ENCODE results near the gene PTGDR2.
A peak's percentile ranks its signal among the peaks of the same experiment; 100 is the strongest.

PTGDR2 gene

DNA sequence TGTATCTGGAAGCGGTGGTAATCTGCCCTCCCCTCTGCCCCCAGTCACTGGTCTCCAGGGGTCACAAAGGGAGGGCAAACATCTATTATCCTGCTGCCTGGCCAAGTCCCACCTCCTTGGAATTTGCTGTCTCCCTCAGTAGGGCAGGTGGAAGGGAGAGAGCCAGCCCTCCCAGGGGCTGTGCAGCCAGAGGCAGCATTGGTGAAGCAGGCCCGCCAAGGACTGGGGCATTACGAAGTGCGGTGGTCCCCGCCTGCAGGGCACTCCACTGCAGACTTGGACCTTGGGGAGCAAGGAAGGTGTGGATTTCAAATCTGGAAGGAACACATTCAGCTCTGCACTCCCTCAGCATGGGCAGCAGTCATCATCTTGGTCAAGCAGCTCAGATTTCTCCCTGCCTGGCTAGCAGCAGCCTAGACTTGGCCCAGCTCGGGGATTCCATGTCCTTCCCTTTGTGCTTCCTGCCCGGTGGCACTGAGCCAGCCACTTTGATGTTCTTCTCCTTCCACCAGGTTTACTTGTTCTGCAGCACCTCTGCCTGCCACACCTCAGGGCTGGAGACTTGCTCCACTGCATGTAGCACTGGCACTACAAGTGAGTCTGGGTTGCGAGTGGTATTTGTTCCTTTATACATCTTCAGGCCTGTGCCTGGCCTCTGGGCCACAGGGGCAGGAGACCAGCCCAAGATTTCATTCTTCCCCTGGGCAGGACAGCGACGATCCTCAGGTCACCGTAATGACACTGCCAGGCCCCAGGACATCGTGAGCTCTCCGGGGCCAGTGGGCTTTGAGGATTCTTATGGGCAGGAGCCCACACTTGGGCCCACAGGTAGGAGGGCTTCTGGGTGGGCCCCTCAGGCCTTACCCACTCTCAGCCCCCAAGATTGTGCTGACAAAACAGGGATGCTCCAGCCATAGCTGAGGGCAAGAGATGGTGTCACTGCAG is 18.9 kb upstream of the PTGDR2 start:
- no peak overlapping the region for H3K4me3 ChIP-seq (ENCODE audit: low read depth, low read length)
- DNase-seq (ENCODE audit: low read depth, low spot score), result no peak
- in situ Hi-C loops (cut with HindIII; ENCODE audit: low sequenced_read_pairs), result no loop called here
- TF ChIP-seq, protein P1, sequence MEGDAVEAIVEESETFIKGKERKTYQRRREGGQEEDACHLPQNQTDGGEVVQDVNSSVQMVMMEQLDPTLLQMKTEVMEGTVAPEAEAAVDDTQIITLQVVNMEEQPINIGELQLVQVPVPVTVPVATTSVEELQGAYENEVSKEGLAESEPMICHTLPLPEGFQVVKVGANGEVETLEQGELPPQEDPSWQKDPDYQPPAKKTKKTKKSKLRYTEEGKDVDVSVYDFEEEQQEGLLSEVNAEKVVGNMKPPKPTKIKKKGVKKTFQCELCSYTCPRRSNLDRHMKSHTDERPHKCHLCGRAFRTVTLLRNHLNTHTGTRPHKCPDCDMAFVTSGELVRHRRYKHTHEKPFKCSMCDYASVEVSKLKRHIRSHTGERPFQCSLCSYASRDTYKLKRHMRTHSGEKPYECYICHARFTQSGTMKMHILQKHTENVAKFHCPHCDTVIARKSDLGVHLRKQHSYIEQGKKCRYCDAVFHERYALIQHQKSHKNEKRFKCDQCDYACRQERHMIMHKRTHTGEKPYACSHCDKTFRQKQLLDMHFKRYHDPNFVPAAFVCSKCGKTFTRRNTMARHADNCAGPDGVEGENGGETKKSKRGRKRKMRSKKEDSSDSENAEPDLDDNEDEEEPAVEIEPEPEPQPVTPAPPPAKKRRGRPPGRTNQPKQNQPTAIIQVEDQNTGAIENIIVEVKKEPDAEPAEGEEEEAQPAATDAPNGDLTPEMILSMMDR (IDR thresholded peaks at IDR 0.05; ENCODE audit: low read depth, low read length), result no peak

DNA sequence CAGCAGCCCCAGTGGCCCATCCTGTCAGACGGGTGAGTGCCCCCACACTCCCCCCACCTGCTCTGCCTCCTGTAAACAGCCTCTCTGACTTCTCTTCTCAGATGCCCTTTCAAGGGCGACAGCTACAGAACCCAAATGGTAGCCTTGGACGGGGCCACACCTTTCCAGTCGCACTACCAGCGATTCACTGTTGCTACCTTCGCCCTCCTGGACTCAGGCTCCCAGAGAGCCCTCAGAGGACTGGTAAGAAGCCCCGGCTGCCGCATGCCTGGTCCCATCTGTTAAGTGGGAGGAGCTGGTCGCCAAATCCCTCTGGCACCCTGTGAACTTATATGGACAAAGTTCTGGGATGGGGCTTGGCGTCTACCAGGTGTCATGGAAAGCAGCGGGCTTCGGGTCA is 17.8 kb upstream of the PTGDR2 start:
- TF ChIP-seq, protein P1 (IDR thresholded peaks at IDR 0.05; ENCODE audit: low read depth, low read length), result no peak
- in situ Hi-C loops (cut with HindIII; ENCODE audit: low sequenced_read_pairs), result no loop called here
- no peak for DNase-seq (ENCODE audit: low read depth, low spot score)
- H3K4me3 ChIP-seq (ENCODE audit: low read depth, low read length), result no peak overlapping the region

DNA sequence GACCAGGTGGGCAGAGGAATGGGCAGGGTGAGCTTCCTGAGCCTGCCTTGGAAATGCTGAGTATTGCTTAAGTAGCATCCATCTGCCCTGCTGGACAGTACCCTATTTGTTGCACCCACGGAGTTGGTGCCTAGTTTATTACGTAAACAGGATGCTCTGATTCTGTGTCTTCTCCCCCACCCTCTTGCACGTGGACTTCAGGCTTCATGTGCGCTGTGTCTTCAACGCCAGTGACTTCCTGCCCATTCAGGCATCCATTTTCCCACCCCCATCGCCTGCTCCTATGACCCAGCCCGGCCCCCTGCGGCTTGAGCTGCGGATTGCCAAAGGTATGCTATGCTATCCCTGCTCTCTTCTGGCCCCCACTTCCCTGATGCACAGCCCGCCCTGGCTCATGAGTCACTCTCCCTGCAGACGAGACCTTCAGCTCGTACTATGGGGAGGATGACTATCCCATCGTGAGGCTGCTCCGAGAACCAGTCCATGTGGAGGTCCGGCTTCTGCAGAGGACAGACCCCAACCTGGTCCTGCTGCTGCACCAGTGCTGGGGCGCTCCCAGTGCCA is 17.3 kb upstream of the PTGDR2 start:
- no peak overlapping the region for H3K4me3 ChIP-seq (ENCODE audit: low read depth, low read length)

DNA sequence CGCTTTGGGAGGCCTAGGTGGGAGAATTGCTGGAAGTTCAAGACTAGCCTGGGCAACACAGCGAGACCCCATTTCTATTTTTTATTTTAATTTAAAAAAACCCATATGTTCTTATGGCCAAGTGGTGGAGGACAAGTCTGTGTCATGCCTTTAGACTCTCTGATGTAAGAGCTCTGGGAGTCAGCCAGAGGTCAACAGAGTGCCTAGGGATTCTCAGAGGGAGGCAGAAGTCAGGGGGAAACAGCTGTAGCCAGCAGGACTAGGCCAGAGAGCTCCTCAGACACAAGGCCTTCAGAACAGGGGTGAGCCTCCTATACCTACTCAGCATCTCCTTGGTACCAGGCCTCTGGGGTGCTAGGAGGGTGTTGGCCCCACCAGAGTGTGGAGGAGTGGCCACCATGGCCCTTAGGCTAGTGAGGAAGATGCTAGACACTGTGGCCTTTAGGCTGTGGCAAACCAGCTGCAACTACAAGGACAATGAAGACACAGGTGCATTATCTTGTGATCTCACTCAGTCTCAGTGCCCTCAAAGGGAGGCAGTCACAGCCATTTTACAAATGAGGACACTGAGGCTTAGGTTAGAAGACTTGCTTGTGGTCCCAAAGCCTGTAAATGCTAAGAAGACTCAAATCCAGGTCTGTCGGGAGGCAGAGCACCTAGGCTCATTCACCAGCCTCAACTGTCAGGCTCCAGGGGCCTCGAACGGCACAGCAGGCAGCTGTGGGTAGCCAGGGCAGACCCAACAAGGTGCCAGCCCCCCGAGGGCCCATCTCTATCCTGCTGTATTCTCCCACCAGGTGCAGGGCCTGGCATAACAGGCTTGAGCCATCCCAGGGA is 16.6 kb upstream of the PTGDR2 start:
- in situ Hi-C loops (cut with HindIII; ENCODE audit: low sequenced_read_pairs), result no loop called here
- TF ChIP-seq, protein P1 (IDR thresholded peaks at IDR 0.05; ENCODE audit: low read depth, low read length), result no peak
- peak; percentile 75 for DNase-seq (ENCODE audit: low read depth, low spot score)
- H3K4me3 ChIP-seq (ENCODE audit: low read depth, low read length), result no peak overlapping the region

More for the DNA sequence above, 17.3 kb upstream of the PTGDR2 start:
- in situ Hi-C loops (cut with HindIII; ENCODE audit: low sequenced_read_pairs), result no loop called here
- peak; percentile 93 for DNase-seq (ENCODE audit: low read depth, low spot score)
- TF ChIP-seq, protein P1 (IDR thresholded peaks at IDR 0.05; ENCODE audit: low read depth, low read length), result no peak

DNA sequence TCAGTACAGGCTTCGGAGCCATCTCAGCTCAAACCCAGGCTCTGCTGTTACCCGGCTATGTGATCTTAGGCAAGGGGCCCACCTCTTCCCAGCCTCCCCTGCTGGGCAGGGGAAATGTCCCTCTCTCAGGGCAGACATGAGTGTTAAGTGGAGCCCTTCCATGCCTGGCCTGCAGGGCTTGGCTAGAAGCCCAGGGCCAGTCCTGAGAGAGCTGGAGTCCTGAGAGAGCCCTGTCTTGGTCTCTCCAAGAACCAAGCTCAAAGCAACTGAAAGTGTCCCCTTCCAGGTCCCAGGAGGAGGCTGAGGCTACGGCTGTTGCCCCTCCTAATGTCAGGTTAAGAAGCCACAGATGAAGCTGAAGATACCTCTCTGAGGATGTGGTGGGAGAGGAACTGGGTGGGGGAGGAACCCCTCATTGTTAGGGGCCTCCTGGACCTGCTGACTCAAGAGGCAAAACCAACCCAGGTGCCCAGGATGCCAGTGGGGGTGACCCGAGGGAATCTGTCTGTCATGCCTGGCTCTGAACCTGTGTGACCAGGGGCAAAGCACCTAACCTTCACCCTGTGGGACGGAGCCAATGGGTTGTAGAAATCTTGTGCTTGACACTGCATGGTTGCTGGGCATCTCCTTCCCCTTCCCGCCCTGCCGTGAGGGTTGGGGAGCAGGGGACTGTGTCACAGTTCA is 15.8 kb upstream of the PTGDR2 start:
- in situ Hi-C loops (cut with HindIII; ENCODE audit: low sequenced_read_pairs), result no loop called here
- DNase-seq (ENCODE audit: low read depth, low spot score), result peak; percentile 68
- TF ChIP-seq, protein P1 (IDR thresholded peaks at IDR 0.05; ENCODE audit: low read depth, low read length), result peak; percentile 29
- H3K4me3 ChIP-seq (ENCODE audit: low read depth, low read length), result no peak overlapping the region
